Panc1 (cell line): Measurements from ENCODE around the gene ANKRD65. TPM values are rescaled to one million over a fixed set of nuclear protein-coding genes. Genes with fewer than 3 reads are reported as not detected.

ENCODE experiments used
- ATAC-seq: fragments of 200-7000 bp; cut with Tn5 transposase; 2 replicates; pipeline ENCODE4 v1.9.1; 2020; ENCODE audit warnings: mild to moderate bottlenecking, moderate library complexity
- BruUV-seq: library from RNA; stranded (reverse); fragments of 400-500 nt; replicated peaks from 2 replicates; lab custom pipeline; 2021; lab: Mats Ljungman, UMichigan
- CTCF ChIA-PET: fragments of 300-600 bp; sonication (Branson Sonifier 250); formaldehyde crosslinking; loops from one replicate; lab custom pipeline; 2022; ENCODE audit warnings: antibody characterized with exemption; lab: Charles Lee
- POLR2A ChIA-PET: fragments of 300-600 bp; sonication (Branson Sonifier 250); formaldehyde crosslinking; loops from one replicate; lab custom pipeline; 2022; ENCODE audit warnings: antibody characterized with exemption; lab: Charles Lee
- DNase-seq: peaks from one replicate; pipeline ENCODE4 v3.0.0-alpha.2; 2010; ENCODE audit warnings: low read depth, low spot score
- H3K27ac ChIP-seq: 2 replicates; pipeline ENCODE4 v1.5.1; 2011; ENCODE audit warnings: mild to moderate bottlenecking, low read length, inconsistent platforms
- H3K27me3 ChIP-seq: fragments of 200-500 bp; sonication (Bioruptor generic); 2 replicates; pipeline ENCODE4 v1.6.0; 2014; ENCODE audit warnings: low read length, inconsistent platforms; ENCODE audit not compliant: control insufficient read depth, insufficient read depth
- H3K36me3 ChIP-seq: fragments of 200-500 bp; sonication (Bioruptor generic); 2 replicates; pipeline ENCODE4 v1.5.1; 2014; ENCODE audit warnings: inconsistent platforms, mild to moderate bottlenecking, low read length, moderate library complexity; ENCODE audit not compliant: control insufficient read depth, insufficient read depth
- H3K4me1 ChIP-seq: 2 replicates; pipeline ENCODE4 v1.5.1; 2011; ENCODE audit warnings: inconsistent platforms, mild to moderate bottlenecking, low read length, moderate library complexity; ENCODE audit not compliant: control insufficient read depth, insufficient read depth
- H3K4me3 ChIP-seq, 2 experiments: 2 replicates each; pipeline ENCODE4 v1.5.1; 2011 to 2012; ENCODE audit warnings: low read depth in 2 of 2, low read length in 2 of 2, mild to moderate bottlenecking in 2 of 2, inconsistent platforms in 1 of 2, moderate library complexity in 1 of 2
- H3K9me3 ChIP-seq: fragments of 200-500 bp; sonication (Bioruptor generic); 2 replicates; pipeline ENCODE4 v1.5.1; 2014; ENCODE audit warnings: low read depth, mild to moderate bottlenecking, inconsistent platforms, low read length, moderate library complexity; ENCODE audit not compliant: control insufficient read depth, insufficient read depth
- CTCF ChIP-seq: fragments of 450-650 bp; IDR thresholded peaks from 2 replicates; pipeline ENCODE4 v1.5.1; 2017; ENCODE audit warnings: mild to moderate bottlenecking
- POLR2AphosphoS5 ChIP-seq: IDR thresholded peaks from 2 replicates; pipeline ENCODE4 v1.6.1; 2012; ENCODE audit warnings: mild to moderate bottlenecking, low read depth, low read length, moderate library complexity
- REST ChIP-seq, 2 experiments: IDR thresholded peaks; 2 replicates each; pipeline ENCODE4 v1.6.1; 2011 to 2012; ENCODE audit warnings: low read depth in 2 of 2, control low read depth in 1 of 2, low read length in 1 of 2, mild to moderate bottlenecking in 1 of 2, moderate library complexity in 1 of 2; ENCODE audit not compliant: insufficient read depth in 1 of 2
- SIN3A ChIP-seq: IDR thresholded peaks from 2 replicates; pipeline ENCODE4 v1.6.1; 2012; ENCODE audit warnings: low read depth, mild to moderate bottlenecking, low read length, moderate library complexity, borderline replicate concordance; ENCODE audit not compliant: insufficient read depth
- TCF7L2 ChIP-seq: IDR thresholded peaks from 2 replicates; pipeline ENCODE4 v1.6.1; 2011; ENCODE audit warnings: mild to moderate bottlenecking, low read depth, low read length, inconsistent platforms
- in situ Hi-C: cut with HindIII; loops from 2 replicates; pipeline ENCODE4 v1.10.0; 2016; ENCODE audit warnings: low sequenced_read_pairs, low pct_unique_long_range_greater_than_20kb
- intact Hi-C: fragments of 100-400 bp; cut with micrococcal nuclease; formaldehyde crosslinking; loops from one replicate; pipeline ENCODE4 v1.10.0; 2022; ENCODE audit not compliant: unreplicated experiment
- total RNA-seq: library from RNA; stranded (reverse); gene quantifications from one replicate; pipeline ENCODE4 v1.2.1, GENCODE V29; 2021; ENCODE audit not compliant: unreplicated experiment

ANKRD65 gene
- total RNA-seq, 1 experiment from 2014 or later = 1.9 TPM

- in situ Hi-C loops = no loop called here
- H3K4me1 ChIP-seq = no peaks in the 10 kb centered on the region
- no peak overlapping the region for H3K4me3 ChIP-seq
- H3K27me3 ChIP-seq = no peaks in the 10 kb centered on the region
- no TSS peak for BruUV-seq
- peaks cover 38% of the 10 kb centered on the region for H3K36me3 ChIP-seq
- ChIA-PET POLR2A (interaction anchor here (0.7 kb wide), 1 partner anchor 14 kb away, joined by 8 read pairs; no protein-coding TSS in a partner anchor), CTCF (no interaction called here)
- intact Hi-C loops = no loop called here
- DNase-seq = no peak
- H3K27ac ChIP-seq = no peak overlapping the region
- TF ChIP-seq POLR2AphosphoS5 = no peak
- TF ChIP-seq REST (IDR thresholded peaks at IDR 0.05; ENCODE audit: insufficient read depth in 1 of 2, low read depth in 2 of 2, low read length in 1 of 2) = no peak
- TF ChIP-seq CTCF = no peak
- TF ChIP-seq SIN3A = no peak
- no peak for TF ChIP-seq TCF7L2
- no peaks in the 10 kb centered on the region for H3K9me3 ChIP-seq
- no peak for ATAC-seq
Measured at GRCh38 chr1:1388078-1388472, 33.0 kb downstream of the ANKRD65 start.

- H3K4me3 ChIP-seq = no peak overlapping the region
- no peaks in the 10 kb centered on the region for H3K4me1 ChIP-seq
- peaks cover 33% of the 10 kb centered on the region for H3K36me3 ChIP-seq
- ATAC-seq = no peak
- no peak overlapping the region for H3K27ac ChIP-seq
- no TSS peak for BruUV-seq
- H3K27me3 ChIP-seq = no peaks in the 10 kb centered on the region
- in situ Hi-C loops (no loop called here), intact Hi-C loops (no loop called here)
- no peaks in the 10 kb centered on the region for H3K9me3 ChIP-seq
- no peak for TF ChIP-seq SIN3A
- no peak for TF ChIP-seq POLR2AphosphoS5
- TF ChIP-seq TCF7L2 = no peak
- no peak for TF ChIP-seq CTCF
- no peak for TF ChIP-seq REST (IDR thresholded peaks at IDR 0.05; ENCODE audit: insufficient read depth in 1 of 2, low read depth in 2 of 2, low read length in 1 of 2)
- no peak for DNase-seq
- POLR2A ChIA-PET = no interaction called here
- CTCF ChIA-PET = no interaction called here
Measured at GRCh38 chr1:1387098-1388077, 33.7 kb downstream of the ANKRD65 start.
